Right ventricle myocardium superior (tissue), 1 donor: ENCODE data around the gene ELOVL6. TPM values are rescaled to one million over a fixed set of nuclear protein-coding genes. Genes with fewer than 3 reads are reported as not detected.

Source experiments
- ATAC-seq: fragments of 200-7000 bp; cut with Tn5 transposase; one replicate; pipeline ENCODE4 v1.9.1; 2020; ENCODE audit warnings: mild to moderate bottlenecking; ENCODE audit not compliant: poor library complexity
- DNase-seq: peaks from one replicate; pipeline ENCODE4 v3.0.0-alpha.2; 2020
- intact Hi-C: fragments of 100-400 bp; cut with DNase I; formaldehyde crosslinking; loops from one replicate; pipeline ENCODE4 v1.11.2; 2022
- total RNA-seq: library from RNA; stranded (reverse); fragmentation: NEBNext Ultra II Directional; extraction: Animal tissue kit (Norgen Biotek cat#: 25700); gene quantifications from one replicate; pipeline ENCODE4 v1.2.1, GENCODE V29; 2021
- donor health status: DM: no; HTN: yes; CAD: no; lungs with severe emphysema.

Gene ELOVL6
- total RNA-seq, 1 donor from 2014 or later: 2.1 TPM

DNA sequence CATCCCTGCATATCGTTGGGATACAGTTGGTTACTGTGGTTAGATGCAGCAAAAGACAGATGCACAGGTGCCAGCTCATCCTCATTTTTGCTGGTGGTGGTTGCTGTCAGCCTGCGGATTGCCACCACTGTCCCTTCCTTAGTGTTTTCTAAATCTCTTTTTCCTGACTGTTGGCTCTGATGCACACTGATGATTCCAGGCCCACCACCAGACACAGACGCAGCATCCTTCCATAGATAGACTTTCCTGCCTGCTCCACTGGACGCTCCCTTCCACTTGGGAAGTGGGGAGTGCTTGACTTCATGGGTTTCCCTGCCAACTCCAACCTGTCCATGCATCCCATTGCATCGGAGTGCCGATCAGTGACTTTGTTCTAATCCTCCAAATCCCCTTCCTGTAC lies 184.2 kb downstream of the ELOVL6 start:
- no peak for ATAC-seq
- intact Hi-C loops: no loop called here
- no peak for DNase-seq

DNA sequence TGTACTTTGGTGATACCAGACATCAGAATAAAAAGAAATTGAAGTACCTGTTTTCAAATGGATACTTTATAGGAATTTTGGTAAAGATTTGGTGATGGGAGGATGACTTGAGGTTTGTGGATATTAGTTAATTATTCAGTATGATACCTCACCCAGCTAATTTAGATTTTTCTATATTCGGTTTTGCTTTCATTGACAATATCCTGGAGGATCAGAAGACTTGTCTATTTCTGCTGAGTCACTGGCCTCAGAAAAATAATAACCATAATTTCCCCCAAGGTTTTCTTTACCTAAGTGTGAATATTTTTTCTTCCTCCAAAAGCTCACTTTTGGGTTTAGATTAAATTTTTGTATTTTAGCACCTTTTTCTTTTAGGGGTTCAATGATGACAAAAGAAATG lies 185.5 kb downstream of the ELOVL6 start:
- DNase-seq (no peak), ATAC-seq (no peak)
- intact Hi-C loops: no loop called here

GRCh38 chr4:110010797-110011196 lies 187.6 kb downstream of the ELOVL6 start:
- no peak for DNase-seq
- no peak for ATAC-seq
- intact Hi-C loops: no loop called here

DNA sequence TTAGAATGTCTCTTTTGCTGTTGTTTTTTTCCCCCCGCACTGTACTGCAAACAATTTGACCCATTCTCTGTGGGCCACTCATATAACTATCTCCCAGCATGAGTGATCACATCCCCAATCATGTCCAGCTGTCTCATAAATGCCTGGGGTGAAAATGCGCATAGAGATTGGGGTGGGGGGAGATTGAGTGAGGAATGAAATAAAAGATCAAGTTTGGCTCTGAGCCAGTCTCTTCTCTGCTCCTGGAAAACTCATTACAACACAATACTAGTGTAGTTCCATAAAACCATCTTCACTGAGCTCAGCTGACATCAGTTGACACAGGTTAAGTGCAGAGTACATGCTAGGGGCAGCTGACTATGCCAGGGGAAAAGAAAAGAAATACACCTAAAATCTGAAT lies 188.9 kb downstream of the ELOVL6 start:
- ATAC-seq: no peak
- intact Hi-C loops: no loop called here

GRCh38 chr4:110008540-110008939 lies 189.9 kb downstream of the ELOVL6 start:
- intact Hi-C loops: no loop called here
- peak; percentile 61 for ATAC-seq

More for the DNA sequence above, 188.9 kb downstream of the ELOVL6 start:
- no peak for DNase-seq

GRCh38 chr4:110007217-110007616 lies 191.2 kb downstream of the ELOVL6 start:
- no peak for DNase-seq
- ATAC-seq: no peak
- intact Hi-C loops: no loop called here

More at GRCh38 chr4:110008540-110008939, 189.9 kb downstream of the ELOVL6 start:
- DNase-seq: no peak

DNA sequence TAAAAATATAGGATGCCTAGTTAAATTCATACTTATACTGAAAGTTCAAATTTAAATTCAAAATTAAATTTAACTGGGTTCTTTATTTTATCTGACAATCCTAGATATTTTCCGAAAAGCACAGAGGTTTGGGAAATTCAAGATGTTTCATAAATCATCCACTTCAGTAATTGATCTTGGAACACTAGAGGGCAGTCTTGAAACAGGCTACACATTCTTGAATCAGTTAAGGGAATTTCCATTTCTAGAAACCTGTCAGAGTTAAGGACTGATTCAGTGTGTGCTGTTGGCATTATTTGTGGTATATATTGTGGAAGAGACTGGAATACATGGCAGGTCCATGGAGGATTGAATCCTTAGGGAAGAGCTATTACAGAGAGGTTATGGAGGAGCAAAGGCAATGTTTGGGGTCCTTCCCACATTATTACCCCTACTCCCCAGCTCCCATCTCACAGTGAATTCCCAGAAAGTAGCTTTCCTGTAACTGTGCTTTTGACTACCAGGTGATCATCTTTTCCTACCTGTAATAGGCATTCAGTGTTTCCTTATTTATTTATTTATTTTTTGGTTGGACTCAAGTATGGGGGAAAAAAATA lies 192.9 kb downstream of the ELOVL6 start:
- ATAC-seq: peak; percentile 64
- no peak for DNase-seq
- intact Hi-C loops: no loop called here

DNA sequence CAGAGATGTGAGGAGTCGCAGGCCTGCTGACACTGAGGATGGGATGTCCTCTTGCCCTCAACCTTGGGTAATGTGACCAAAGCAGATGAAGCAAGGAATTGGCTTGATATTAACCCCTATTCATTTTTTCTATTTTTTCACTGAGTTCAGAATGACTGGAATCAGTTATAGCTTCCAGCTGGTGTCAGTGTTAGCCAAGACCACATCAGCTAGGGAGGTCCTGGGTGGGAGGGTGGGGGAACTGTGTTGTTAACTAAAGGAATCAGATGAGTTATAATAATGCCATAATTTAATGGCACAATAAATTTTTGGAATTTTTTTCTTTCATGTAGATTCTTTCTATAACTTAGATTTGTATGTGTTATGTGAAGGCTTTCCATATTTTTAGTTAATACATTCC lies 193.9 kb downstream of the ELOVL6 start:
- ATAC-seq: no peak
- no peak for DNase-seq
- intact Hi-C loops: no loop called here

DNA sequence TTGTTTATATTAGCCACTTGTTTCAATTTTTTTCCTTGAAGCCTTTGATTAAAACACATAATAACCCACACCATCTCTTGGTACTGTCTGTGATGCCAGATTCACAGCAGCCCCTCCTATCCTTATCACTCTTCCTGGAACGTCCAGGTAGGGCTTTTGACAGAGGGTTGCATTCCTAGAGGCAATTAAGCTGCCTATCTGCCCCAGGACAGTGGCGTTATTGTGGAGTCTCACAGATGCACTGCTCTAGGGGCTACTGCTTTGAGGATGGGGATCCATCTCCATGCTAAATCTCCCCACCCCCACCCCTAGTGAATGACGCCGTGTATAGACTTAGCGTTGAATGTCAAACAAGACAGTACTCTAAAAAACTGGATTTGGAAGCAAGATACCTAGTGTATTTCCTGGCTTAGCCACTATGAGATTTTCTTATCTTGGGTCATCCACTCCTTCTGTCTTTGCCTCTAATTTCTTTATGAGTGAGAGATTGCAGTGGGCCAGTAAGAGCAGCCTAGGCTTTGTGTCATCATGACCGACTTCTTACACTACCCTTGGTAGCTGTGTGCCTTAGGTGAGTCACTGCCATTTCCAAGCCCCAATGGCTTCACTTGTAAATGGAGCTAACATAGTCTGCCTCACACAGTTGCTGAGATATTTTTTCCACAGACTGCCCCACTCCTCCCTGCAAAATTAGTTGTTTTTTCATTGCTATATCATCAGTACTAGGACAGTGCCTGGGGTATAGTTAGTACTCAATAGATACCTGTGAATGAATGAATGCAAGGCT lies 194.8 kb downstream of the ELOVL6 start:
- DNase-seq (no peak), ATAC-seq (no peak)
- intact Hi-C loops: no loop called here

- ATAC-seq (no peak), DNase-seq (no peak)
- intact Hi-C loops: no loop called here
Observed at GRCh38 chr4:110002326-110002725, 196.1 kb downstream of the ELOVL6 start.

DNA sequence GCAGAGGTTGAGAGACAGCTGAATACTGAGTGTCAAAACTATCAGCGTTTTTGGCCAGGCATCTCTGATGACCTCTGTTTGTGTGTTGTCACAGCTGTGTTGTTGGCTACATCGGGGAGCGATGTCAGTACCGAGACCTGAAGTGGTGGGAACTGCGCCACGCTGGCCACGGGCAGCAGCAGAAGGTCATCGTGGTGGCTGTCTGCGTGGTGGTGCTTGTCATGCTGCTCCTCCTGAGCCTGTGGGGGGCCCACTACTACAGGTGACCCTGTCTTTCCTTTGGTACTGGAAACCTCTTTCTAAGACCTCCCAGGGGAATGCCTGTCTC lies 198.9 kb downstream of the ELOVL6 start:
- intact Hi-C loops: loop anchor here (5.0 kb wide), 1 partner anchor 518 kb away; no protein-coding TSS in a partner anchor
- no peak for ATAC-seq
- no peak for DNase-seq

- ATAC-seq (peak; percentile 68), DNase-seq (no peak)
- intact Hi-C loops: loop anchor here (5.0 kb wide), 1 partner anchor 518 kb away; no protein-coding TSS in a partner anchor
Observed at GRCh38 chr4:109998867-109999584, 199.4 kb downstream of the ELOVL6 start.

DNA sequence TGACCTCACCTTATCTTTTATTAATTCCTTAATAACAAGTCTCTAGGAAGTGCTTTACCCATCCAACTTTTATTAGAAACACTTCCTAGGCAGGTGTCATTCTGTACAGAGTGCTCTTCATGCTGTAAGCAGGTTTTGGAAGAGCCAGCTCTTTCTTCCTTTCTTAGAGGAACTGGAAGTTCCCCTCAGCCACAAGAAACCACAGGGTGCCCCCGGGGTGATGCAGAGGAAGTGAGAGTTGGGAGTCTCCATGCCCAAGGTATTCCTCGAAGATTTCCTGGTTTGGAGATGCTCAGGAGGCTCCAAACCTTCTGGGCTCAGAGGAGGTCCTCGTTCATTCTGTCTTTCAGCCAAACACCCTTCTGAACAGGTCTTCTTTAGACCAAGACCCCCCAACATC lies 201.9 kb downstream of the ELOVL6 start:
- DNase-seq (no peak), ATAC-seq (no peak)
- intact Hi-C loops: loop anchor here (5.0 kb wide), 1 partner anchor 521 kb away; no protein-coding TSS in a partner anchor
